HEK293 (cell line): ENCODE data around the gene METTL25B.

Experiments
- BCL11A ChIP-seq: fragments of 450-650 bp; formaldehyde crosslinking; IDR thresholded peaks from 2 replicates; pipeline ENCODE4 v1.5.1; 2016; ENCODE audit warnings: low read depth, missing biosample characterization, missing genetic modification characterization
- CTCF ChIP-seq: fragments of 450-650 bp; formaldehyde crosslinking; IDR thresholded peaks from 2 replicates; pipeline ENCODE4 v1.5.1; 2016; ENCODE audit warnings: missing biosample characterization, missing genetic modification characterization
- GLI4 ChIP-seq: fragments of 450-650 bp; formaldehyde crosslinking; IDR thresholded peaks from 2 replicates; pipeline ENCODE4 v1.5.1; 2016; ENCODE audit warnings: missing biosample characterization, missing genetic modification characterization
- MZF1 ChIP-seq: fragments of 450-650 bp; formaldehyde crosslinking; IDR thresholded peaks from 2 replicates; pipeline ENCODE4 v1.5.1; 2017; ENCODE audit warnings: missing biosample characterization, missing genetic modification characterization, borderline replicate concordance
- PATZ1 ChIP-seq: fragments of 450-650 bp; formaldehyde crosslinking; IDR thresholded peaks from 2 replicates; pipeline ENCODE4 v1.5.1; 2016; ENCODE audit warnings: missing biosample characterization, missing genetic modification characterization
- SCRT1 ChIP-seq: fragments of 450-650 bp; formaldehyde crosslinking; IDR thresholded peaks from 2 replicates; pipeline ENCODE4 v1.5.1; 2016; ENCODE audit warnings: missing biosample characterization, missing genetic modification characterization, borderline replicate concordance
- ZFHX2 ChIP-seq: fragments of 450-650 bp; formaldehyde crosslinking; conservative IDR thresholded peaks from 2 replicates; pipeline ENCODE4 v1.5.1; 2016; ENCODE audit warnings: missing biosample characterization, missing genetic modification characterization
- ZNF184 ChIP-seq: fragments of 450-650 bp; IDR thresholded peaks from 2 replicates; pipeline ENCODE4 v1.5.1; 2018; ENCODE audit warnings: missing biosample characterization, mild to moderate bottlenecking, missing genetic modification characterization
- ZNF239 ChIP-seq: fragments of 450-650 bp; formaldehyde crosslinking; IDR thresholded peaks from 2 replicates; pipeline ENCODE4 v1.5.1; 2016; ENCODE audit warnings: missing biosample characterization, missing genetic modification characterization
- ZNF26 ChIP-seq: fragments of 450-650 bp; formaldehyde crosslinking; IDR thresholded peaks from 2 replicates; pipeline ENCODE4 v1.5.1; 2016; ENCODE audit warnings: missing biosample characterization, missing genetic modification characterization
- ZNF404 ChIP-seq: fragments of 450-650 bp; formaldehyde crosslinking; IDR thresholded peaks from 2 replicates; pipeline ENCODE4 v1.5.1; 2017; ENCODE audit warnings: missing biosample characterization, missing genetic modification characterization
- ZNF623 ChIP-seq: fragments of 450-650 bp; formaldehyde crosslinking; IDR thresholded peaks from 2 replicates; pipeline ENCODE4 v1.5.1; 2016; ENCODE audit warnings: missing biosample characterization, missing genetic modification characterization
- ZNF670 ChIP-seq: fragments of 450-650 bp; formaldehyde crosslinking; IDR thresholded peaks from 2 replicates; pipeline ENCODE4 v1.5.1; 2016; ENCODE audit warnings: missing biosample characterization, missing genetic modification characterization, low read depth

- TF ChIP-seq BCL11A (tag by site-specific recombination) (no peak), CTCF (tag by site-specific recombination) (no peak), ZNF239 (tag by site-specific recombination) (no peak), ZNF26 (no peak), GLI4 (tag by site-specific recombination) (no peak), ZNF184 (tag by site-specific recombination) (no peak), MZF1 (tag by site-specific recombination) (no peak), ZNF670 (tag by site-specific recombination) (no peak), ZFHX2 (peak; percentile 49), PATZ1 (tag by site-specific recombination) (no peak), ZNF623 (tag by site-specific recombination) (no peak), SCRT1 (no peak), ZNF404 (no peak)
Observed at GRCh38 chr1:156698995-156699394, 29.3 kb upstream of the METTL25B start.
